Measurements from ENCODE around the gene CATSPER1. TPM values are rescaled to one million over a fixed set of nuclear protein-coding genes. Genes with fewer than 3 reads are reported as not detected.

CATSPER1 gene
- total and polyA plus RNA-seq, 2 of the 13 experiments (the other 11 are each of a cell fraction or from before 2014, with no cell fraction given), result 0.17 TPM; not detected in 1

DNA sequence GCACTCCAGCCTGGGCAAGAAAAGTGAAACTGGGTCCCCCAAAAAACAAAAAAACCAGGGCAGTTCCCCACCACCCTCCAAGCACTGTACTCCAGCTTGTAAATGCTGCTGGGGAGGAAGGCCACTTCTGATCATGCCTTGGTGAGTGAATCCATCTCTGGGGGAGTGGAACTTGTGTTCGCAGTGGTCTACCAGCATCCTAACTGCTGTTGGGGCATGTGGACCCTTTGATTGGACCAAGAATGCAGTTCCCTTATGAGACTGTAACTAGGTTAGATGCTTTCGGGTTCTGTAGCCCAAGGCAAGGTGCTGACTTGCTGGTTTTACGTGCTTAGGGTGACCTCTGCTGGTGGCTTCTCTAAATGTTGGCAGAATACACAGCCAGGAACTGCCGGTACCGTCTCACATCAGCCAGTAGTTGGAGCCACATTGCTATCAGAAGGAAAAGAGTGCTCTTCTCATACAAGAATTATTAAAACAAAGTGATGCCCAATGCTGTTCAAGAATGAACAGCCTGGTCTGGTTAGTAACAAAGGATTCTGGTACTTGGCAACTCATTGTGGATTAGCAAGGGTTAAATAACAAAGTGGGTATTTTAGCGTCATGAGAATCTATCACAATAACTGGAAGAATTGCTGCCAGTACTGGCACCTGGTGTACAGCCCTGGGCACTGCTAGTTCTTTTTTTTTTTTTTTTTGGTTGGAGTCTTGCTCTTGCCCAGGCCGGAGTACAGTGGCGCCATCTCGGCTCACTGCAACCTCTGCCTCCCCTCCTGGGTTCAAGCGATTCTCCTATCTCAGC, 37.3 kb downstream of the CATSPER1 start (continued):
- no peak for TF ChIP-seq ZNF879 (CRISPR knock-in tag; IDR thresholded peaks at IDR 0.05)
- TF ChIP-seq ZNF839 (CRISPR knock-in tag; IDR thresholded peaks at IDR 0.05; ENCODE audit: borderline replicate concordance), result no peak
- TF ChIP-seq NFIC (IDR thresholded peaks at IDR 0.05; ENCODE audit: low read length), result no peak
- no peak for TF ChIP-seq TEAD2 (CRISPR knock-in tag; IDR thresholded peaks at IDR 0.05)
- no peak for TF ChIP-seq ZSCAN22 (CRISPR knock-in tag; IDR thresholded peaks at IDR 0.05)
- TF ChIP-seq ZNF652 (CRISPR knock-in tag; IDR thresholded peaks at IDR 0.05; ENCODE audit: borderline replicate concordance, low read depth), result peak; percentile 67; the same call in 1 of the 2 replicates
- TF ChIP-seq KLF15 (CRISPR knock-in tag; IDR thresholded peaks at IDR 0.05; ENCODE audit: borderline replicate concordance), result no peak
- TF ChIP-seq KDM3A (CRISPR knock-in tag; IDR thresholded peaks at IDR 0.05; ENCODE audit: low read depth), result peak; percentile 81
- 0 out of 2 replicates have a peak, but pooled peaks have one; percentile 13 for TF ChIP-seq HMG20B (CRISPR knock-in tag; conservative IDR thresholded peaks at IDR 0.05)
- no peak for TF ChIP-seq SP5 (CRISPR knock-in tag; IDR thresholded peaks at IDR 0.05; ENCODE audit: borderline replicate concordance, low read depth)
- TF ChIP-seq ATM (IDR thresholded peaks at IDR 0.05; ENCODE audit: borderline replicate concordance), result no peak
- TF ChIP-seq HOMEZ (CRISPR knock-in tag; IDR thresholded peaks at IDR 0.05; ENCODE audit: low read depth), result no peak
- no peak for TF ChIP-seq MBNL3 (CRISPR knock-in tag; conservative IDR thresholded peaks at IDR 0.05)
- no peak for TF ChIP-seq ZNF256 (CRISPR knock-in tag; conservative IDR thresholded peaks at IDR 0.05)
- no peak for TF ChIP-seq ZNF784 (CRISPR knock-in tag; IDR thresholded peaks at IDR 0.05; ENCODE audit: borderline replicate concordance)
- TF ChIP-seq TFAP4 (IDR thresholded peaks at IDR 0.05; ENCODE audit: borderline replicate concordance, low read depth), result no peak
- TF ChIP-seq ZC3H4 (CRISPR knock-in tag; IDR thresholded peaks at IDR 0.05; ENCODE audit: borderline replicate concordance), result no peak
- no peak for TF ChIP-seq ZNF160 (CRISPR knock-in tag; IDR thresholded peaks at IDR 0.05)
- TF ChIP-seq ZNF616 (CRISPR knock-in tag; IDR thresholded peaks at IDR 0.05; ENCODE audit: low read depth), result 0 out of 2 replicates have a peak, but pooled peaks have one; percentile 36
- peak; percentile 37; the same call in 1 of the 2 replicates for TF ChIP-seq MYNN (CRISPR knock-in tag; IDR thresholded peaks at IDR 0.05; ENCODE audit: low read depth)
- TF ChIP-seq SKI (IDR thresholded peaks at IDR 0.05; ENCODE audit: partially characterized antibody), result no peak
- TF ChIP-seq, protein P1, sequence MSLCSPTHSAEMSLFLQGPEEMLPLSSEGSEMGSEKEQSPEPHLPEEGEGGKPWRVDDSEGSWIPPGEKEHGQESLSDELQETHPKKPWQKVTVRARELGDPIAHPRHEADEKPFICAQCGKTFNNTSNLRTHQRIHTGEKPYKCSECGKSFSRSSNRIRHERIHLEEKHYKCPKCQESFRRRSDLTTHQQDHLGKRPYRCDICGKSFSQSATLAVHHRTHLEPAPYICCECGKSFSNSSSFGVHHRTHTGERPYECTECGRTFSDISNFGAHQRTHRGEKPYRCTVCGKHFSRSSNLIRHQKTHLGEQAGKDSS (CRISPR knock-in tag; IDR thresholded peaks at IDR 0.05; ENCODE audit: borderline replicate concordance, low read depth), result no peak
- TF ChIP-seq ZSCAN31 (CRISPR knock-in tag; IDR thresholded peaks at IDR 0.05; ENCODE audit: low read depth), result peak; percentile 56; the same call in 1 of the 2 replicates
